H54 (cell line): ENCODE results near the gene C6orf118.

ENCODE experiments used
- DNase-seq: peaks from one replicate; pipeline ENCODE4 v3.0.0; 2011; ENCODE audit warnings: low spot score, mixed read lengths; ENCODE audit not compliant: insufficient read length
- FAIRE-seq: peaks from 3 replicates; lab custom pipeline; 2011; peaks lifted over from hg19 to GRCh38; lab: Jason Lieb, UNC
- POLR2A ChIP-seq: IDR thresholded peaks from 2 replicates; pipeline ENCODE4 v1.6.1; 2011; ENCODE audit warnings: low read depth, mild to moderate bottlenecking, low read length

The C6orf118 gene

GRCh38 chr6:165274611-165275010, 34.8 kb downstream of the C6orf118 start:
- FAIRE-seq, result no peak
- DNase-seq, result no peak
- no peak for TF ChIP-seq POLR2A

- DNase-seq (no peak), FAIRE-seq (no peak)
- TF ChIP-seq POLR2A, result no peak
Observed at GRCh38 chr6:165272585-165272984, 36.8 kb downstream of the C6orf118 start.

- FAIRE-seq, result no peak
- no peak for TF ChIP-seq POLR2A
- DNase-seq, result no peak
Observed at GRCh38 chr6:165268987-165269386, 40.4 kb downstream of the C6orf118 start.

GRCh38 chr6:165266621-165267020, 42.8 kb downstream of the C6orf118 start:
- TF ChIP-seq POLR2A, result no peak
- FAIRE-seq, result no peak
- DNase-seq, result no peak

GRCh38 chr6:165266191-165266590, 43.2 kb downstream of the C6orf118 start:
- no peak for DNase-seq
- no peak for TF ChIP-seq POLR2A

GRCh38 chr6:165260462-165260861, 48.9 kb downstream of the C6orf118 start:
- DNase-seq (no peak), FAIRE-seq (no peak)
- no peak for TF ChIP-seq POLR2A

More at GRCh38 chr6:165266191-165266590, 43.2 kb downstream of the C6orf118 start:
- no peak for FAIRE-seq

GRCh38 chr6:165249808-165250207, 59.6 kb downstream of the C6orf118 start:
- FAIRE-seq (no peak), DNase-seq (no peak)
- TF ChIP-seq POLR2A, result no peak

GRCh38 chr6:165245701-165246100, 63.7 kb downstream of the C6orf118 start:
- no peak for TF ChIP-seq POLR2A
- DNase-seq, result no peak
- FAIRE-seq, result no peak

- no peak for FAIRE-seq
- no peak for DNase-seq
- TF ChIP-seq POLR2A, result no peak
Observed at GRCh38 chr6:165245287-165245686, 64.1 kb downstream of the C6orf118 start.

GRCh38 chr6:165244524-165245247, 64.7 kb downstream of the C6orf118 start:
- no peak for DNase-seq
- no peak for TF ChIP-seq POLR2A
- FAIRE-seq, result no peak

GRCh38 chr6:165243801-165244200, 65.6 kb downstream of the C6orf118 start:
- no peak for TF ChIP-seq POLR2A
- FAIRE-seq (no peak), DNase-seq (no peak)

- FAIRE-seq, result no peak
Observed at GRCh38 chr6:165236326-165236725, 73.1 kb downstream of the C6orf118 start.

GRCh38 chr6:165232731-165233488, 76.5 kb downstream of the C6orf118 start:
- DNase-seq (no peak), FAIRE-seq (no peak)
- no peak for TF ChIP-seq POLR2A

More at GRCh38 chr6:165236326-165236725, 73.1 kb downstream of the C6orf118 start:
- DNase-seq, result no peak
- TF ChIP-seq POLR2A, result no peak
